ENCODE data around the gene COBLL1.

- TF ChIP-seq CTCF (conservative IDR thresholded peaks at IDR 0.05; ENCODE audit: low read depth, low read length) (no peak), POLR2A (IDR thresholded peaks at IDR 0.05; ENCODE audit: low read depth, low read length) (no peak), USF2 (IDR thresholded peaks at IDR 0.05; ENCODE audit: low read depth, low read length) (no peak), NFE2L2 (IDR thresholded peaks at IDR 0.05; ENCODE audit: low read depth, low read length) (no peak), RAD21 (IDR thresholded peaks at IDR 0.05; ENCODE audit: low read length) (no peak), CEBPB (IDR thresholded peaks at IDR 0.05; ENCODE audit: low read depth, low read length) (no peak), MAZ (IDR thresholded peaks at IDR 0.05; ENCODE audit: borderline replicate concordance, low read depth, low read length) (no peak)
Observed at GRCh38 chr2:164780611-164781178, 60.9 kb downstream of the COBLL1 start.
